ENCODE results near the gene ELOVL1. TPM values are rescaled to one million over a fixed set of nuclear protein-coding genes. Genes with fewer than 3 reads are reported as not detected.
A peak's percentile ranks its signal among the peaks of the same experiment; 100 is the strongest.

ELOVL1 gene
- total RNA-seq, 3 donors from 2014 or later, result 45.9 to 60.6 (median 55.5) TPM

DNA sequence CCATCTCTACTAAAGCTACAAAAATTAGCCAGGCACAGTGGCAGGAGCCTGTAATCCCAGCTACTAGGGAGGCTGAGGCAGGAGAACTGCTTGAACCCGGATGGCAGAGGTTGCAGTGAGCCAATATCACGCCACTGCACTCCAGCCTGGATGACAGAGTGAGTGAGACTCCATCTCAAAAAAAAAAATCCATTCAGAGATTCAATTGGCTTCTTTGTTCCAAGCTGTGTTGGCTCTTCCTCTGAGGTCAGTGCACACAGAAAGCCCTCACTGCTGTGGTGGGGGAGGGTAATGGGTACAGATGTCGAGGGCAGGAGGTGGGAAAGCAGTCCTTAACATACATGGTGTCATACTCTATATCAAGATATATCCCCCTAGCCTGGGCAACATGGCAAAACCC is 52.3 kb downstream of the ELOVL1 start:
- H3K9me3 ChIP-seq, result no peaks in the 10 kb centered on the region

DNA sequence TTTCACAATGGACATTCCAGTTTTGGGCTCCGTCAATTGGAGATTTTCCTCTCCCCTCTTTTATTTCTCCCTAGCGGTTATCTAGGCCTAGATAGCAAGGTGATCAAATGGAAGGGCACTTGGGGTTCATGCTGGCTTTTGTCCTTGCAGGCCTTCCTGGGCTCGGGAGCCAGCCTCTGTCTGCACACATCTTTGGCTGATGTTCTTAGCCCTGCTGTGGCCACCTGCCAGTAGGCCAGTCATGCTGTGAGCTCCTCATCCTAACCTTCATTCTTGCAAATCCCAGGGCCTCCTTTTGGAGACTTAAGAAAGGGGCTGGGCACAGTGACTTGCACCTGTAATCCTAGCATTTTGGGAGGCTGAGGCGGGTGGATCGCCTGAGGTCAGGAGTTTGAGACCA is 53.6 kb downstream of the ELOVL1 start:
- H3K9me3 ChIP-seq, result no peaks in the 10 kb centered on the region
- no peaks in the 10 kb centered on the region for H3K27me3 ChIP-seq
- TF ChIP-seq POLR2AphosphoS5 (IDR thresholded peaks at IDR 0.05) (no peak), POLR2A (IDR thresholded peaks at IDR 0.05) (no peak)
- TF ChIP-seq, protein P1, sequence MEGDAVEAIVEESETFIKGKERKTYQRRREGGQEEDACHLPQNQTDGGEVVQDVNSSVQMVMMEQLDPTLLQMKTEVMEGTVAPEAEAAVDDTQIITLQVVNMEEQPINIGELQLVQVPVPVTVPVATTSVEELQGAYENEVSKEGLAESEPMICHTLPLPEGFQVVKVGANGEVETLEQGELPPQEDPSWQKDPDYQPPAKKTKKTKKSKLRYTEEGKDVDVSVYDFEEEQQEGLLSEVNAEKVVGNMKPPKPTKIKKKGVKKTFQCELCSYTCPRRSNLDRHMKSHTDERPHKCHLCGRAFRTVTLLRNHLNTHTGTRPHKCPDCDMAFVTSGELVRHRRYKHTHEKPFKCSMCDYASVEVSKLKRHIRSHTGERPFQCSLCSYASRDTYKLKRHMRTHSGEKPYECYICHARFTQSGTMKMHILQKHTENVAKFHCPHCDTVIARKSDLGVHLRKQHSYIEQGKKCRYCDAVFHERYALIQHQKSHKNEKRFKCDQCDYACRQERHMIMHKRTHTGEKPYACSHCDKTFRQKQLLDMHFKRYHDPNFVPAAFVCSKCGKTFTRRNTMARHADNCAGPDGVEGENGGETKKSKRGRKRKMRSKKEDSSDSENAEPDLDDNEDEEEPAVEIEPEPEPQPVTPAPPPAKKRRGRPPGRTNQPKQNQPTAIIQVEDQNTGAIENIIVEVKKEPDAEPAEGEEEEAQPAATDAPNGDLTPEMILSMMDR (IDR thresholded peaks at IDR 0.05), result no peak
- no peak overlapping the region for H3K4me3 ChIP-seq
- no peak overlapping the region for H3K27ac ChIP-seq
- H3K36me3 ChIP-seq, result no peaks in the 10 kb centered on the region
- DNase-seq (ENCODE audit: low spot score in 2 of 2), result no peak
- H3K4me1 ChIP-seq, result no peaks in the 10 kb centered on the region
- intact Hi-C loops (cut with DNase I; ENCODE audit: low total_unique reads), result no loop called here

More for the DNA sequence above, 52.3 kb downstream of the ELOVL1 start:
- intact Hi-C loops (cut with DNase I; ENCODE audit: low total_unique reads), result no loop called here
- Histone ChIP-seq H3K4me1 (no peaks in the 10 kb centered on the region), H3K4me3 (no peak overlapping the region), H3K36me3 (no peaks in the 10 kb centered on the region), H3K27me3 (no peaks in the 10 kb centered on the region), H3K27ac (no peak overlapping the region)
- TF ChIP-seq, protein P1 (IDR thresholded peaks at IDR 0.05), result no peak
- no peak for TF ChIP-seq POLR2AphosphoS5 (IDR thresholded peaks at IDR 0.05)
- no peak for TF ChIP-seq POLR2A (IDR thresholded peaks at IDR 0.05)
- peak in 1 of 2 donors; percentile 9 for DNase-seq (ENCODE audit: low spot score in 2 of 2)

DNA sequence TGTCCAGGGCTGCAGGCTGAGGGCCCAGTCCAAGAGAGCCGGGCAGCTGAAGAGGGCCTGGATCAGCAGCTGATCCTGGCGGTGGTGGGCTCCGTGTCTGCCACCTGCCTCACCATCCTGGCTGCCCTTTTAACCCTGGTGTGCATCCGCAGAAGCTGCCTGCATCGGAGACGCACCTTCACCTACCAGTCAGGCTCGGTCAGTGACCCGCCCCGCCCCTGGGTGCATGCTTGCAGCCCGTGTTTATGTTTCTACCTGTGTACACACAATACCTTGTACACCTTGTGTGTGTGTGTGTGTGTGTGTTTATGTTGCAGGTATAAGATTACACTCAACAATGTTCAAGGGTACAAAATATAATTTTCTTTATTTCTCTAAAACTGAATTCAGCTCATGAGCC is 54.0 kb downstream of the ELOVL1 start:
- intact Hi-C loops (cut with DNase I; ENCODE audit: low total_unique reads), result no loop called here
- no peak for DNase-seq (ENCODE audit: low spot score in 2 of 2)
- TF ChIP-seq, protein P1 (IDR thresholded peaks at IDR 0.05), result no peak
- TF ChIP-seq POLR2A (IDR thresholded peaks at IDR 0.05), result no peak
- TF ChIP-seq POLR2AphosphoS5 (IDR thresholded peaks at IDR 0.05), result no peak
- Histone ChIP-seq H3K27me3 (no peaks in the 10 kb centered on the region), H3K4me3 (no peak overlapping the region), H3K9me3 (no peaks in the 10 kb centered on the region), H3K27ac (no peak overlapping the region), H3K36me3 (no peaks in the 10 kb centered on the region), H3K4me1 (no peaks in the 10 kb centered on the region)

Other genes with a start within 250 kb of the ELOVL1 start
- gene EBNA1BP2, start 195.7 kb downstream of the ELOVL1 start, total RNA-seq, result 10 to 100 TPM; 34.9 to 61.6 (median 46.4) TPM
- gene CFAP57, start 195.7 kb downstream of the ELOVL1 start, total RNA-seq, result under 1 TPM; 0.16 to 0.88 (median 0.66) TPM
- 10 to 100 TPM in 2 of 3 donors, not detected in 1; 19.3 to 30.1 TPM for gene TMEM125, start 98.0 kb downstream of the ELOVL1 start, total RNA-seq
- 10 to 100 TPM in 1 of 3 donors, 1 to 10 TPM in 1, not detected in 1; 7.2 to 31.3 TPM for gene C1orf210, start 82.4 kb downstream of the ELOVL1 start, total RNA-seq
- gene TIE1, start 67.0 kb downstream of the ELOVL1 start, total RNA-seq, result 10 to 100 TPM in 2 of 3 donors, 1 to 10 TPM in 1; 9.4 to 39.0 (median 24.2) TPM
- not detected for gene MPL, start 30.2 kb downstream of the ELOVL1 start, total RNA-seq
- gene CDC20, start 9.0 kb downstream of the ELOVL1 start, total RNA-seq, result 1 to 10 TPM; 1.3 to 5.8 (median 1.3) TPM
- gene MED8, start 21.8 kb upstream of the ELOVL1 start, total RNA-seq, result 10 to 100 TPM; 38.3 to 42.9 (median 38.8) TPM
- 10 to 100 TPM; 29.1 to 49.2 (median 44.3) TPM for gene SZT2, start 21.9 kb upstream of the ELOVL1 start, total RNA-seq
- gene HYI, start 85.9 kb upstream of the ELOVL1 start, total RNA-seq, result 10 to 100 TPM; 66.6 to 79.3 (median 70.1) TPM
- gene PTPRF, start 162.9 kb upstream of the ELOVL1 start, total RNA-seq, result 100 to 1,000 TPM; 109 to 149 (median 116) TPM

All from breast epithelium (tissue), 4 donors.